Osteoblast (primary cell): ENCODE measurements around the gene TMEM255B. TPM values are rescaled to one million over a fixed set of nuclear protein-coding genes. Genes with fewer than 3 reads are reported as not detected.

Experiments
- DNase-seq: peaks from one replicate; pipeline ENCODE4 v3.0.0; 2011; ENCODE audit warnings: low spot score, mixed read lengths; ENCODE audit not compliant: insufficient read length; ENCODE audit errors: missing footprints
- H2AFZ ChIP-seq: 2 replicates; pipeline ENCODE4 v1.6.0; 2011; ENCODE audit warnings: mild to moderate bottlenecking, low read length
- H3K27ac ChIP-seq: 2 replicates; pipeline ENCODE4 v1.5.1; 2011; ENCODE audit warnings: mild to moderate bottlenecking, low read depth, low read length, moderate library complexity
- H3K27me3 ChIP-seq: 2 replicates; pipeline ENCODE4 v1.6.0; 2012; ENCODE audit warnings: mild to moderate bottlenecking, control low read depth, inconsistent platforms, low read length, moderate library complexity; ENCODE audit not compliant: insufficient read depth
- H3K36me3 ChIP-seq: 2 replicates; pipeline ENCODE4 v1.5.1; 2011; ENCODE audit warnings: mild to moderate bottlenecking, low read length, control low read depth, moderate library complexity; ENCODE audit not compliant: insufficient read depth
- H3K4me1 ChIP-seq: 2 replicates; pipeline ENCODE4 v1.5.1; 2011; ENCODE audit warnings: mild to moderate bottlenecking, low read length, control low read depth, moderate library complexity; ENCODE audit not compliant: insufficient read depth
- H3K4me2 ChIP-seq: 2 replicates; pipeline ENCODE4 v1.6.0; 2011; ENCODE audit warnings: mild to moderate bottlenecking, low read length; ENCODE audit not compliant: insufficient read depth
- H3K4me3 ChIP-seq: fragments of 200-600 bp; sonication (generic); 3 replicates; pipeline ENCODE4 v1.5.1; 2012; ENCODE audit warnings: mild to moderate bottlenecking, low read length, inconsistent platforms; ENCODE audit not compliant: insufficient read depth
- H3K79me2 ChIP-seq: 2 replicates; pipeline ENCODE4 v1.6.0; 2012; ENCODE audit warnings: mild to moderate bottlenecking, low read length, control low read depth, inconsistent platforms; ENCODE audit not compliant: insufficient read depth
- H3K9me3 ChIP-seq: 2 replicates; pipeline ENCODE4 v1.5.1; 2011; ENCODE audit warnings: low read depth, low read length, control low read depth
- H4K20me1 ChIP-seq: 2 replicates; pipeline ENCODE4 v1.6.0; 2012; ENCODE audit warnings: mild to moderate bottlenecking, low read length, control low read depth; ENCODE audit not compliant: insufficient read depth
- total RNA-seq: library from RNA; depleted of rRNA; stranded (reverse); fragments of >200 nt; gene quantifications from 2 replicates; pipeline ENCODE4 v1.2.3, GENCODE V29; 2012
- TF ChIP-seq, protein P1 (sequence below): IDR thresholded peaks from 2 replicates; pipeline ENCODE4 v1.5.1; 2011; ENCODE audit warnings: mild to moderate bottlenecking, low read depth, low read length, moderate library complexity; ENCODE audit errors: extremely low read depth

The TMEM255B gene
- total RNA-seq, result 1.8 and 2.9 TPM in 2 replicates

DNA sequence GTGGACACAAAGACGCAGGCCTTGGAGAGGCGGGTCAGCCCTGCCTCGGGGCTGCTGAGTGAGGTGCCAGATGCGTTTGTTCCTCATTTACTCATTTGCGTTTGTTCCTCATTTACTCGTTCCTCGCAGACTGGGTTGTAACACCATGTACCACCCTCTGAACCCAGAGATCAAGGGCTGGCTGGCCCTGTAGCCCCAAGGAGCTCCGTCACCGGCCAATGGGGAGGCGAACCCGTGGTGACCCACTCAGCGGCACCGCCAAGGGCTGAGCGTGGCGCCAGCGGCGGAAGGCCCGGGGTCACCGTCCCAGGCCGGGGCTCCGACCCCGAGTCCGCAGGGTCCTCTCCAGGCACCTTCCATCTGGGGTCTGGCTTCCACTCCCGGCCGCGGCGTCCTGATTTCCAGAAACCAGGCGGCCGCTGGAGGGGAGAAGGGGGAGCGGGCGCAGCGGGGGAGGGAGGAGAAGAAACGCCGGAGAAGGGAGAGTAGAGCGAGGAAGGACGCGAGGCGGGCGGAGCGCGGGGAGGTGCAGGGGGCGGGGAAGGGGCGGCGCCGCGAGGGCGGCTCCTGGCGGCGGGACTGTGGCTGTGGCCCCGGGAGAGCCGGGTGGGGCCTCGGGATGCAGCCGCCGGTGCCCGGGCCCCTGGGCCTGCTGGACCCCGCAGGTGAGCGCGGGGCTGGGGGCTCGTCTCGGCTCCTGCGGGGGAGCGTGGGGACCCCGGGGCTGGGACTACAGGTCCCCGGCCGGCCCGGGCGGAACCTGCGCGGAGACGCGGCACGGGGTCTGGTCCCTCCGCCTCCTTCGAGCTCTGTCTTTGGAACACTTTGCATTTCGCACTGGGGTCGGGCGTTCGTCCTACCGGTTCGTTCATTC is at the start of gene TMEM255B:
Gene TMEM255B, plus strand, starts transcription at position 576 of the 874 bp plus-strand sequence. Its CDS starts 44 bp downstream, at position 620.
- no peak within 1 kb of the TSS for H3K27ac ChIP-seq
- peaks cover 33% of the 10 kb centered on the region for H3K27me3 ChIP-seq
- TF ChIP-seq, protein P1, sequence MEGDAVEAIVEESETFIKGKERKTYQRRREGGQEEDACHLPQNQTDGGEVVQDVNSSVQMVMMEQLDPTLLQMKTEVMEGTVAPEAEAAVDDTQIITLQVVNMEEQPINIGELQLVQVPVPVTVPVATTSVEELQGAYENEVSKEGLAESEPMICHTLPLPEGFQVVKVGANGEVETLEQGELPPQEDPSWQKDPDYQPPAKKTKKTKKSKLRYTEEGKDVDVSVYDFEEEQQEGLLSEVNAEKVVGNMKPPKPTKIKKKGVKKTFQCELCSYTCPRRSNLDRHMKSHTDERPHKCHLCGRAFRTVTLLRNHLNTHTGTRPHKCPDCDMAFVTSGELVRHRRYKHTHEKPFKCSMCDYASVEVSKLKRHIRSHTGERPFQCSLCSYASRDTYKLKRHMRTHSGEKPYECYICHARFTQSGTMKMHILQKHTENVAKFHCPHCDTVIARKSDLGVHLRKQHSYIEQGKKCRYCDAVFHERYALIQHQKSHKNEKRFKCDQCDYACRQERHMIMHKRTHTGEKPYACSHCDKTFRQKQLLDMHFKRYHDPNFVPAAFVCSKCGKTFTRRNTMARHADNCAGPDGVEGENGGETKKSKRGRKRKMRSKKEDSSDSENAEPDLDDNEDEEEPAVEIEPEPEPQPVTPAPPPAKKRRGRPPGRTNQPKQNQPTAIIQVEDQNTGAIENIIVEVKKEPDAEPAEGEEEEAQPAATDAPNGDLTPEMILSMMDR, result no peak
- peaks cover 2% of the 10 kb centered on the region for H4K20me1 ChIP-seq
- H3K4me2 ChIP-seq, result peak within 1 kb of the TSS; percentile 83
- H3K4me3 ChIP-seq, result peak within 1 kb of the TSS; percentile 75
- peak within 1 kb of the TSS; percentile 82 for H2AFZ ChIP-seq
- no peaks in the 10 kb centered on the region for H3K79me2 ChIP-seq
- H3K4me1 ChIP-seq, result peaks cover 13% of the 10 kb centered on the region
- peak; percentile 98 for DNase-seq
- no peaks in the 10 kb centered on the region for H3K36me3 ChIP-seq
- H3K9me3 ChIP-seq, result no peaks in the 10 kb centered on the region

DNA sequence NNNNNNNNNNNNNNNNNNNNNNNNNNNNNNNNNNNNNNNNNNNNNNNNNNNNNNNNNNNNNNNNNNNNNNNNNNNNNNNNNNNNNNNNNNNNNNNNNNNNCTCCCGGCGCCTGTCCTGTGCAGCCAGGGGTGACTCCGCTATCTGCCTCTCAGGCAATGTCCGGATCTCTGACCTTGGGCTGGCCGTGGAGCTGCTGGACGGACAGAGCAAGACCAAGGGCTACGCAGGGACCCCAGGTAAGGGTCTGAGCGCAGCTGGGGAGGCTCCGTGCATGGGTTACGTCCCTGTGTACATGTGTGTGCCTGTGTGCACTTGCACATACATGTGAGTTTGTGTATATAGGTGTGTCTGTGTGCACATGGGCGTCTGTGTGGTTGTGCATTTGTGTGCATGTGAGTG is 36.1 kb upstream of the TMEM255B start:
- Histone ChIP-seq H3K27me3 (peaks cover 4% of the 10 kb centered on the region), H3K27ac (no peak overlapping the region), H3K4me1 (no peaks in the 10 kb centered on the region), H3K9me3 (no peaks in the 10 kb centered on the region), H4K20me1 (no peaks in the 10 kb centered on the region), H3K36me3 (no peaks in the 10 kb centered on the region), H2AFZ (no peak overlapping the region), H3K79me2 (no peaks in the 10 kb centered on the region), H3K4me2 (no peak overlapping the region), H3K4me3 (no peak overlapping the region)
- DNase-seq, result no peak
- TF ChIP-seq, protein P1, result no peak

DNA sequence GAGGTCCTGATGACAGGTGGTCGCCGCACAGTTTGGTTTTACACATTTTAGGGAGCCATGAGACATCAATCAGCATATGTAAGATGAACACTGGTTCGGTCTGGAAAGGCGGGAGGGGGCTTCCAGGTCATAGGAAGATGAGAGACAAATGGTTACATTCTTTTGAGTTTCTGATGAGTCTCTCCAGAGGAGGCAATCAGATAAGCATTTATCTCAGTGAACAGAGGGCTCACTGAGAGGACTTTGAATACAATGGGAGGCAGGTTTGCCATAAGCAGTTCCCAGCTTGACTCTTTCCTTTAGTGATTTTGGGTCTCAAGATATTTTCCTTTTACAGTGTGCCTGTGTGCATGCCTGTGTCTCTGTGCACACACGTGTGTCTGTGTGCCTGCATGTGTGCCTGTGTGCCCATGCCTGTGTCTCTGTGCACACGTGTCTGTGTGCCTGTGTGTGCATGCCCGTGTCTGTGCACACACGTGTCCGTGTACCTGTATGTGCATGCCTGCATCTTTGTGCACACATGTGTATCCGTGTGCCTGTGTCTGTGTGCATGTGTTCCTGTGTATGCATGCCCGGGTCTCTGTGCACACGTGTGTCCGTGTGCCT is 35.5 kb upstream of the TMEM255B start:
- Histone ChIP-seq H3K27me3 (peaks cover 7% of the 10 kb centered on the region), H3K79me2 (no peaks in the 10 kb centered on the region), H3K27ac (no peak overlapping the region), H2AFZ (no peak overlapping the region), H3K4me1 (no peaks in the 10 kb centered on the region), H3K36me3 (no peaks in the 10 kb centered on the region), H3K4me3 (no peak overlapping the region), H3K4me2 (no peak overlapping the region), H3K9me3 (no peaks in the 10 kb centered on the region), H4K20me1 (no peaks in the 10 kb centered on the region)
- TF ChIP-seq, protein P1, result no peak
- no peak for DNase-seq
